Panc1 (cell line): ENCODE measurements around the gene PTRHD1.

Source experiments
- SIN3A ChIP-seq: IDR thresholded peaks from 2 replicates; pipeline ENCODE4 v1.6.1; 2012; ENCODE audit warnings: low read depth, mild to moderate bottlenecking, low read length, moderate library complexity, borderline replicate concordance; ENCODE audit not compliant: insufficient read depth
- TF ChIP-seq, protein P1 (sequence below): fragments of 450-650 bp; IDR thresholded peaks from 2 replicates; pipeline ENCODE4 v1.5.1; 2017; ENCODE audit warnings: mild to moderate bottlenecking
- TF ChIP-seq, protein P2 (sequence below), 2 experiments: IDR thresholded peaks; 2 replicates each; pipeline ENCODE4 v1.6.1; 2011 to 2012; ENCODE audit warnings: low read depth in 2 of 2, control low read depth in 1 of 2, low read length in 1 of 2, mild to moderate bottlenecking in 1 of 2, moderate library complexity in 1 of 2; ENCODE audit not compliant: insufficient read depth in 1 of 2

DNA sequence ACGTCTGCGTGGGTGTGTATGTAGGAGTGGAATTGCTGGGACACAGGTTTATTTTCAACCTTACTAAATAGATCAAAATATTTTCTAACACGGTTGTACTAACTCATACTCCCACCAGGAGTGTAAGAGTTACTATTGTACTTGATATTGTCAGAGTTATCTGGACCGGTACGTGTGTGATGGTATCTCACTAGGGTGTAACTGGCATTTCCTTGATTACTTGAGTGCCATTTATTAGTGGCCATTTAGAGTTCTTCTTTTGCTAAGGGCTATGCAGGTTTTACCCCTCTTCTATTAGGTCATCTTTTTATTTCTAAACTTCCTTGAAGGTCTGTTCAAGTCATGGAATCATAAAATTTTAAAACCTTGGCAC is 33.6 kb upstream of the PTRHD1 start:
- TF ChIP-seq, protein P1, sequence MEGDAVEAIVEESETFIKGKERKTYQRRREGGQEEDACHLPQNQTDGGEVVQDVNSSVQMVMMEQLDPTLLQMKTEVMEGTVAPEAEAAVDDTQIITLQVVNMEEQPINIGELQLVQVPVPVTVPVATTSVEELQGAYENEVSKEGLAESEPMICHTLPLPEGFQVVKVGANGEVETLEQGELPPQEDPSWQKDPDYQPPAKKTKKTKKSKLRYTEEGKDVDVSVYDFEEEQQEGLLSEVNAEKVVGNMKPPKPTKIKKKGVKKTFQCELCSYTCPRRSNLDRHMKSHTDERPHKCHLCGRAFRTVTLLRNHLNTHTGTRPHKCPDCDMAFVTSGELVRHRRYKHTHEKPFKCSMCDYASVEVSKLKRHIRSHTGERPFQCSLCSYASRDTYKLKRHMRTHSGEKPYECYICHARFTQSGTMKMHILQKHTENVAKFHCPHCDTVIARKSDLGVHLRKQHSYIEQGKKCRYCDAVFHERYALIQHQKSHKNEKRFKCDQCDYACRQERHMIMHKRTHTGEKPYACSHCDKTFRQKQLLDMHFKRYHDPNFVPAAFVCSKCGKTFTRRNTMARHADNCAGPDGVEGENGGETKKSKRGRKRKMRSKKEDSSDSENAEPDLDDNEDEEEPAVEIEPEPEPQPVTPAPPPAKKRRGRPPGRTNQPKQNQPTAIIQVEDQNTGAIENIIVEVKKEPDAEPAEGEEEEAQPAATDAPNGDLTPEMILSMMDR: no peak
- TF ChIP-seq SIN3A: no peak
- TF ChIP-seq, protein P2, sequence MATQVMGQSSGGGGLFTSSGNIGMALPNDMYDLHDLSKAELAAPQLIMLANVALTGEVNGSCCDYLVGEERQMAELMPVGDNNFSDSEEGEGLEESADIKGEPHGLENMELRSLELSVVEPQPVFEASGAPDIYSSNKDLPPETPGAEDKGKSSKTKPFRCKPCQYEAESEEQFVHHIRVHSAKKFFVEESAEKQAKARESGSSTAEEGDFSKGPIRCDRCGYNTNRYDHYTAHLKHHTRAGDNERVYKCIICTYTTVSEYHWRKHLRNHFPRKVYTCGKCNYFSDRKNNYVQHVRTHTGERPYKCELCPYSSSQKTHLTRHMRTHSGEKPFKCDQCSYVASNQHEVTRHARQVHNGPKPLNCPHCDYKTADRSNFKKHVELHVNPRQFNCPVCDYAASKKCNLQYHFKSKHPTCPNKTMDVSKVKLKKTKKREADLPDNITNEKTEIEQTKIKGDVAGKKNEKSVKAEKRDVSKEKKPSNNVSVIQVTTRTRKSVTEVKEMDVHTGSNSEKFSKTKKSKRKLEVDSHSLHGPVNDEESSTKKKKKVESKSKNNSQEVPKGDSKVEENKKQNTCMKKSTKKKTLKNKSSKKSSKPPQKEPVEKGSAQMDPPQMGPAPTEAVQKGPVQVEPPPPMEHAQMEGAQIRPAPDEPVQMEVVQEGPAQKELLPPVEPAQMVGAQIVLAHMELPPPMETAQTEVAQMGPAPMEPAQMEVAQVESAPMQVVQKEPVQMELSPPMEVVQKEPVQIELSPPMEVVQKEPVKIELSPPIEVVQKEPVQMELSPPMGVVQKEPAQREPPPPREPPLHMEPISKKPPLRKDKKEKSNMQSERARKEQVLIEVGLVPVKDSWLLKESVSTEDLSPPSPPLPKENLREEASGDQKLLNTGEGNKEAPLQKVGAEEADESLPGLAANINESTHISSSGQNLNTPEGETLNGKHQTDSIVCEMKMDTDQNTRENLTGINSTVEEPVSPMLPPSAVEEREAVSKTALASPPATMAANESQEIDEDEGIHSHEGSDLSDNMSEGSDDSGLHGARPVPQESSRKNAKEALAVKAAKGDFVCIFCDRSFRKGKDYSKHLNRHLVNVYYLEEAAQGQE (IDR thresholded peaks at IDR 0.05; ENCODE audit: insufficient read depth in 1 of 2, low read depth in 2 of 2, low read length in 1 of 2): no peak
